Measurements from ENCODE around the gene ETV3L.
"Not testable (repeated sequence)": the region's sequence is repeated elsewhere in the genome, so short reads cannot be mapped to it uniquely, and the experiment has no call there.

ETV3L gene

GRCh38 chr1:157104598-157105293 lies 5.1 kb upstream of the ETV3L start:
- DNase-seq: no peak

GRCh38 chr1:157103268-157103667 lies 3.7 kb upstream of the ETV3L start:
- no peak for DNase-seq

GRCh38 chr1:157101149-157101548 lies 1.5 kb upstream of the ETV3L start:
- DNase-seq: no peak

- DNase-seq: not testable (repeated sequence)
These were observed 498 bp downstream of the ETV3L start for GRCh38 chr1:157098987-157099632.

GRCh38 chr1:157098519-157098918 lies 1.1 kb downstream of the ETV3L start:
- no peak for DNase-seq

GRCh38 chr1:157097692-157098091 lies 1.9 kb downstream of the ETV3L start:
- DNase-seq: no peak

GRCh38 chr1:157096881-157097280 lies 2.7 kb downstream of the ETV3L start:
- DNase-seq: no peak

GRCh38 chr1:157095551-157095950 lies 4.1 kb downstream of the ETV3L start:
- no peak for DNase-seq

- DNase-seq: no peak
These were observed 4.5 kb downstream of the ETV3L start for GRCh38 chr1:157095091-157095490.

GRCh38 chr1:157092831-157093230 lies 6.8 kb downstream of the ETV3L start:
- no peak for DNase-seq

GRCh38 chr1:157091668-157092273 lies 7.8 kb downstream of the ETV3L start:
- DNase-seq: no peak

GRCh38 chr1:157091186-157091585 lies 8.4 kb downstream of the ETV3L start:
- DNase-seq: no peak

- no peak for DNase-seq
These were observed 8.8 kb downstream of the ETV3L start for GRCh38 chr1:157090771-157091170.

- DNase-seq: peak; percentile 31
These were observed 9.4 kb downstream of the ETV3L start for GRCh38 chr1:157090196-157090647.

GRCh38 chr1:157089789-157090188 lies 9.8 kb downstream of the ETV3L start:
- DNase-seq: no peak

GRCh38 chr1:157088607-157089006 lies 11.0 kb downstream of the ETV3L start:
- DNase-seq: no peak

GRCh38 chr1:157087030-157087429 lies 12.6 kb downstream of the ETV3L start:
- DNase-seq: no peak

GRCh38 chr1:157086299-157086698 lies 13.3 kb downstream of the ETV3L start:
- DNase-seq: no peak

GRCh38 chr1:157085421-157085820 lies 14.2 kb downstream of the ETV3L start:
- no peak for DNase-seq

- no peak for DNase-seq
These were observed 14.9 kb downstream of the ETV3L start for GRCh38 chr1:157084720-157085119.

GRCh38 chr1:157081707-157082106 lies 17.9 kb downstream of the ETV3L start:
- no peak for DNase-seq

GRCh38 chr1:157080714-157081113 lies 18.9 kb downstream of the ETV3L start:
- no peak for DNase-seq

- DNase-seq: no peak
These were observed 22.2 kb downstream of the ETV3L start for GRCh38 chr1:157077394-157077793.

Measured in NCI-H774 (cell line).